K562 (cell line): ENCODE data around the gene PNPO. TPM values are rescaled to one million over a fixed set of nuclear protein-coding genes. Genes with fewer than 3 reads are reported as not detected.

ENCODE experiments used
- ATAC-seq: fragments of 200-7000 bp; cut with Tn5 transposase; 3 replicates; pipeline ENCODE4 v1.9.1; 2020; ENCODE audit warnings: moderate library complexity
- BruUV-seq: library from RNA; stranded (reverse); fragments of 400-500 nt; replicated peaks from 2 replicates; lab custom pipeline; 2021; lab: Mats Ljungman, UMichigan
- CTCF ChIA-PET: fragments of 300-600 bp; formaldehyde crosslinking; extraction: SDS; loops from one replicate; lab custom pipeline; 2021; ENCODE audit warnings: low intra/inter-chr PET ratio; lab: Yijun Ruan, JAX
- POLR2A ChIA-PET: fragments of 300-600, 350-650 bp; sonication (Branson Sonifier 250); formaldehyde crosslinking; extraction: SDS; loops from one replicate; lab custom pipeline; 2021; ENCODE audit warnings: antibody characterized with exemption, inconsistent platforms; lab: Yijun Ruan, JAX
- DNase-seq, 4 experiments: peaks; one replicate each; pipeline versions ENCODE4 v3.0.0 to v3.0.0-alpha.2; 2011 to 2018; ENCODE audit warnings: low spot score in 3 of 4, mixed read lengths in 3 of 4; ENCODE audit errors: extremely low read depth in 1 of 4
- FAIRE-seq: peaks from 2 replicates; lab custom pipeline; 2011; peaks lifted over from hg19 to GRCh38; lab: Jason Lieb, UNC
- H2AFZ ChIP-seq: 2 replicates; pipeline ENCODE4 v1.6.0; 2011; ENCODE audit warnings: low read depth, low read length, control low read depth, inconsistent platforms
- H3K27ac ChIP-seq: fragments of 200-600 bp; 3 replicates; pipeline ENCODE4 v1.8.0; 2011; ENCODE audit warnings: low read depth, mild to moderate bottlenecking, control low read depth, inconsistent platforms, low read length, moderate library complexity, mixed read lengths; ENCODE audit errors: extremely low read depth
- H3K27me3 ChIP-seq, 2 experiments: fragments of 300-600 bp in 1 of 2; 2 replicates in 1 of 2; 3 replicates in 1 of 2; pipeline versions ENCODE4 v1.6.0 to v1.8.0; 2011; ENCODE audit warnings: inconsistent platforms in 2 of 2, low read length in 2 of 2, mild to moderate bottlenecking in 1 of 2, mixed read lengths in 1 of 2, moderate library complexity in 1 of 2; ENCODE audit not compliant: control insufficient read depth in 2 of 2, insufficient read depth in 2 of 2
- H3K36me3 ChIP-seq: fragments of 300-600 bp; 3 replicates; pipeline ENCODE4 v1.8.0; 2011; ENCODE audit warnings: mild to moderate bottlenecking, low read length, inconsistent platforms; ENCODE audit not compliant: control insufficient read depth, insufficient read depth
- H3K4me1 ChIP-seq, 2 experiments: fragments of 200-600 bp in 1 of 2; replicated peaks in 1 of 2; 2 replicates in 1 of 2; 3 replicates in 1 of 2; pipeline versions ENCODE4 v1.5.1 to v1.8.0; 2011; ENCODE audit warnings: inconsistent platforms in 2 of 2, low read length in 2 of 2, mild to moderate bottlenecking in 1 of 2, mixed read lengths in 1 of 2, moderate library complexity in 1 of 2; ENCODE audit not compliant: control insufficient read depth in 2 of 2, insufficient read depth in 2 of 2
- H3K4me2 ChIP-seq: 2 replicates; pipeline ENCODE4 v1.6.1; 2011; ENCODE audit warnings: low read length, control low read depth, inconsistent platforms, mixed read lengths; ENCODE audit not compliant: insufficient read depth
- H3K4me3 ChIP-seq: fragments of 200-600 bp; sonication (generic), shearing (Covaris generic); 2 replicates; pipeline ENCODE4 v1.5.1; 2016; ENCODE audit warnings: control low read depth, inconsistent platforms
- H3K79me2 ChIP-seq: fragments of 200-600 bp; 3 replicates; pipeline ENCODE4 v1.8.0; 2011; ENCODE audit warnings: low read length, inconsistent platforms; ENCODE audit not compliant: control insufficient read depth, insufficient read depth
- H3K9ac ChIP-seq, 2 experiments: 2 replicates each; pipeline versions ENCODE4 v1.6.0 to v1.6.1; 2011; ENCODE audit warnings: low read depth in 2 of 2, low read length in 2 of 2, control low read depth in 1 of 2, inconsistent platforms in 1 of 2, mild to moderate bottlenecking in 1 of 2, mixed read lengths in 1 of 2; ENCODE audit not compliant: insufficient read depth in 1 of 2
- H3K9me1 ChIP-seq: one replicate; pipeline ENCODE4 v1.6.0; 2011; ENCODE audit warnings: inconsistent platforms, mild to moderate bottlenecking, low read length, moderate library complexity; ENCODE audit not compliant: control insufficient read depth, insufficient read depth
- H3K9me3 ChIP-seq: replicated peaks from 2 replicates; pipeline ENCODE4 v1.5.1; 2011; ENCODE audit warnings: low read depth, low read length, inconsistent platforms; ENCODE audit not compliant: control insufficient read depth, insufficient read depth
- H4K20me1 ChIP-seq: replicated peaks from 2 replicates; pipeline ENCODE4 v1.6.1; 2011; ENCODE audit warnings: low read length, inconsistent platforms, mixed read lengths; ENCODE audit not compliant: control insufficient read depth, insufficient read depth
- PRPF4 ChIP-seq: fragments of 200-400 bp; formaldehyde crosslinking; IDR thresholded peaks from one replicate; pipeline ENCODE4 v1.6.1; 2017; ENCODE audit warnings: low read length, low read depth, mild to moderate bottlenecking; ENCODE audit not compliant: insufficient read depth, poor library complexity, severe bottlenecking
- RBM34 ChIP-seq: fragments of 200-400 bp; formaldehyde crosslinking; IDR thresholded peaks from 2 replicates; pipeline ENCODE4 v1.6.1; 2018; ENCODE audit warnings: low read length, borderline replicate concordance; ENCODE audit not compliant: insufficient read depth
- SMC3 ChIP-seq: conservative IDR thresholded peaks from 2 replicates; pipeline ENCODE4 v1.6.1; 2011; ENCODE audit warnings: low read depth, low read length, improper control_type of control experiment; ENCODE audit not compliant: insufficient read depth
- TCF7 ChIP-seq: sonication (generic); IDR thresholded peaks from 2 replicates; pipeline ENCODE4 v1.6.1; 2016; ENCODE audit warnings: antibody characterized with exemption, borderline replicate concordance
- VEZF1 ChIP-seq: fragments of 200-800 bp; sonication (Bioruptor generic); IDR thresholded peaks from 2 replicates; pipeline ENCODE4 v1.6.1; 2017; ENCODE audit warnings: missing genetic modification characterization, missing compliant biosample characterization
- ZFP91 ChIP-seq: sonication (generic); formaldehyde crosslinking; IDR thresholded peaks from 2 replicates; pipeline ENCODE4 v1.8.0; 2022; ENCODE audit warnings: mild to moderate bottlenecking, missing genetic modification reagents
- ZNF407 ChIP-seq: fragments of 450-650 bp; IDR thresholded peaks from 2 replicates; pipeline ENCODE4 v1.6.1; 2016; ENCODE audit warnings: low read depth
- WGBS: fragments of 100-300 bp; shearing (Covaris generic); methylation state at CpG from one replicate; pipeline ENCODE4 v1.1.6; 2016; ENCODE audit warnings: low coverage, mixed read lengths; ENCODE audit not compliant: insufficient coverage; ENCODE audit errors: missing lambda C conversion rate; 5-methylcytosine and 5-hydroxymethylcytosine counted together
- in situ Hi-C: fragments of 300-500 bp; cut with MboI; formaldehyde crosslinking; loops from 4 replicates; pipeline ENCODE4 v1.15.0; 2018; ENCODE audit warnings: inconsistent platforms, mixed read lengths
- intact Hi-C: fragments of 100-400 bp; cut with micrococcal nuclease; formaldehyde crosslinking; loops from 2 replicates; pipeline ENCODE4 v1.14.2; 2022
- polyA plus RNA-seq, 8 experiments: library from polyadenylated mRNA; depleted of rRNA in 4 of 8; stranded (reverse) in 5 of 8; unstranded in 3 of 8; fragments of >200 nt; fragmentation: Nextera tagmentation in 2 of 8; fragmentation: Illumina TruSeq in 1 of 8; extraction: Ambion mirVana in 2 of 8; extraction: Trizol in 1 of 8; gene quantifications; 2 replicates each; pipeline versions ENCODE4 v1.2.1 to v1.2.3, GENCODE V29; 2011 to 2014; ENCODE audit warnings: inconsistent platforms in 1 of 8, missing spikeins in 1 of 8
- total RNA-seq, 7 experiments: library from RNA; depleted of rRNA in 6 of 7; stranded (reverse); fragments of >200 nt in 6 of 7; fragmentation: Illumina TruSeq in 2 of 7; extraction: Trizol in 2 of 7; gene quantifications; 2 replicates each; pipeline versions ENCODE4 v1.2.1 to v1.2.3, GENCODE V29; 2011 to 2021; ENCODE audit warnings: low replicate concordance in 1 of 7

PNPO gene
- total and polyA plus RNA-seq, 9 of the 15 experiments (the other 6 are each of a cell fraction or from before 2014, with no cell fraction given): 16.6 to 39.0 (median 27.4) TPM

- peak overlapping the region in 1 of 2 experiments; percentile 73; a peak in 1 of 4 replicates for H3K9ac ChIP-seq
- no peaks in the 10 kb centered on the region for H3K36me3 ChIP-seq
- BruUV-seq: no TSS peak
- ChIA-PET POLR2A (interaction anchor here (0.5 to 1.5 kb wide), 3 partner anchors 9 to 26 kb away, joined by 3 to 4 read pairs (median 4); partner anchors contain the start of gene CDK5RAP3), CTCF (no interaction called here)
- H3K4me3 ChIP-seq: no peak overlapping the region
- 0 out of 2 replicates have a peak overlapping the region, but pooled peaks have one; percentile 26 for H2AFZ ChIP-seq
- no peaks in the 10 kb centered on the region for H4K20me1 ChIP-seq
- in situ Hi-C loops: no loop called here
- ATAC-seq: peak; percentile 27; the same call in 1 of the 3 replicates
- H3K4me2 ChIP-seq: no peak overlapping the region; the same call in 1 of the 2 replicates
- no peaks in the 10 kb centered on the region for H3K27me3 ChIP-seq
- H3K4me1 ChIP-seq: peaks cover 21 to 28% of the 10 kb centered on the region in 2 experiments
- WGBS: 18% methylated on average over 8 of the region's 9 CpGs
- no peaks in the 10 kb centered on the region for H3K79me2 ChIP-seq
- DNase-seq: peak in 1 of 4 experiments; percentile 48
- no peaks in the 10 kb centered on the region for H3K9me3 ChIP-seq
- no peaks in the 10 kb centered on the region for H3K9me1 ChIP-seq
- intact Hi-C loops: no loop called here
- no peak for FAIRE-seq
- no peak overlapping the region for H3K27ac ChIP-seq
- TF ChIP-seq RBM34 (no peak), ZFP91 (CRISPR knock-in tag) (no peak), PRPF4 (no peak), VEZF1 (CRISPR knock-in tag) (no peak), TCF7 (no peak), ZNF407 (no peak), SMC3 (no peak)
These were observed 54.8 kb downstream of the PNPO start for GRCh38 chr17:47996201-47996600.
